ENCODE measurements around the gene GPATCH2.

GPATCH2 gene

DNA sequence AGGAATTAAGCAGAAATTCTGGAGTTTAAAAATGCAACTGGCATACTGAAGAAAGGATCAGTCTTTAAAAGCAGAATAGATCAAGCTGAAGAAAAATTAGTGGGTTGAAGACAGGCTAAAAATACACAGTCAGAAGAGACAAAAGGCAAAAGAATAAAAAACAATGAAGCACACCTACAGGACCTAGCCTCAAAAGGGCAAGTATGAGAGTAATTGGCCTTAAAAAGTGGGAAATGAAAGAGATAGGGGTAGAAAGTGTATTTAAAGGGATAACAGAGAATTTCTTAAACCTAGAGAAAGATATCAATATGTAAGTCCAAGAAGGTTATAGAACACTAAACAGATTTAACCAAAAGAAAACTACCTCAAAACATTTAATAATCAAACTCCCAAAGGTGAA lies 152.4 kb downstream of the GPATCH2 start:
- no peak overlapping the region for H3K4me3 Mint-ChIP-seq
- DNase-seq (ENCODE audit: low spot score in 2 of 2) (no peak), ATAC-seq (ENCODE audit: low read depth) (no peak)
- H3K36me3 Mint-ChIP-seq, result peaks cover 34% of the 10 kb centered on the region
- H3K9me3 Mint-ChIP-seq, result peaks cover 6% of the 10 kb centered on the region
- peaks cover 2% of the 10 kb centered on the region for H3K4me1 Mint-ChIP-seq
- H3K27me3 Mint-ChIP-seq, result no peaks in the 10 kb centered on the region
- no peak overlapping the region for H3K27ac Mint-ChIP-seq

DNA sequence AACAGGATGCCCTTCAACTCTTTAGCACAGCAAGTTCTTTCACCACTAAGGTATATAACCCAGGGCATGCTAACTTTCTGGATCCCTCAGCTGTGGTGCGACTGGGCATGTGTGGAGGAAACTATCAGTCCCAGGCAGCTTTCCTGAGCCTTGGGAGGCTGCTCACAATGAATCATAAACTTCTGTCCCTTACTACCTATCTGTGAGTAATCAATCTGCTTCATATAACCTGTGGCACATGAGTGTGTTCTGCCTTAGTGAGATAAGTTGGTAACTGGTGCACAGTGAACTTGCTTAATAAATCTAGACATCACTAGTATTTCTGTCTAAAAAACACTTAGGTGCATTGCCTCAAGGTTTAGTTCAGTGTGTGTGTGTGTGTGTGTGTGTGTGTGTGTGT lies 158.0 kb downstream of the GPATCH2 start:
- ATAC-seq (ENCODE audit: low read depth), result no peak
- H3K27ac Mint-ChIP-seq, result no peak overlapping the region
- H3K4me1 Mint-ChIP-seq, result peaks cover 2% of the 10 kb centered on the region
- no peak for DNase-seq (ENCODE audit: low spot score in 2 of 2)
- peaks cover 5% of the 10 kb centered on the region for H3K36me3 Mint-ChIP-seq
- no peak overlapping the region for H3K4me3 Mint-ChIP-seq
- no peaks in the 10 kb centered on the region for H3K9me3 Mint-ChIP-seq
- no peaks in the 10 kb centered on the region for H3K27me3 Mint-ChIP-seq

GRCh38 chr1:217471403-217471802 lies 159.5 kb downstream of the GPATCH2 start:
- Mint-ChIP-seq H3K4me3 (no peak overlapping the region), H3K27me3 (no peaks in the 10 kb centered on the region), H3K36me3 (peaks cover 5% of the 10 kb centered on the region), H3K9me3 (no peaks in the 10 kb centered on the region), H3K4me1 (peaks cover 2% of the 10 kb centered on the region), H3K27ac (no peak overlapping the region)
- no peak for DNase-seq (ENCODE audit: low spot score in 2 of 2)
- no peak for ATAC-seq (ENCODE audit: low read depth)

GRCh38 chr1:217469983-217470382 lies 160.9 kb downstream of the GPATCH2 start:
- Mint-ChIP-seq H3K27ac (no peak overlapping the region), H3K4me3 (no peak overlapping the region), H3K4me1 (no peaks in the 10 kb centered on the region), H3K9me3 (peaks cover 4% of the 10 kb centered on the region), H3K36me3 (peaks cover 12% of the 10 kb centered on the region), H3K27me3 (no peaks in the 10 kb centered on the region)
- DNase-seq (ENCODE audit: low spot score in 2 of 2), result no peak
- ATAC-seq (ENCODE audit: low read depth), result no peak

DNA sequence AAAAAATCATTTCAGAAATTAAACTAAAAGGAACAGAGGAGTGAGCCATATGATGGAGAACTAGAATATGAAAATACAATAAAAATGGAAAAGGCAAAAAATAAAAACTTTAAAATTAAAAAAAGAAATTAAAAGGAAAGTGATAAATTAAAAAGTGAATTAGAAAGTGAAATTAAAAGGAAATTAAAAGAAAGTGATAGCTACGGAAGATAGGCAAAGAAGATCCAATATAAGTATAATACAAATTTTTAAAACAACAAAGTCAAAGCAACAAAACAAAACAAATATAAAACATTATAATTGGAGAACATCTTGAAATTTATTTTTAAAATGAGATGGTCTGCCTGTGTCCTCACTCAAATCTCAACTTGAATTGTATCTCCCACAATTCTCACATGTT lies 165.8 kb downstream of the GPATCH2 start:
- Mint-ChIP-seq H3K27me3 (no peaks in the 10 kb centered on the region), H3K9me3 (peaks cover 11% of the 10 kb centered on the region), H3K27ac (no peak overlapping the region), H3K36me3 (peaks cover 19% of the 10 kb centered on the region), H3K4me3 (no peak overlapping the region), H3K4me1 (no peaks in the 10 kb centered on the region)
- DNase-seq (ENCODE audit: low spot score in 2 of 2), result no peak
- no peak for ATAC-seq (ENCODE audit: low read depth)

DNA sequence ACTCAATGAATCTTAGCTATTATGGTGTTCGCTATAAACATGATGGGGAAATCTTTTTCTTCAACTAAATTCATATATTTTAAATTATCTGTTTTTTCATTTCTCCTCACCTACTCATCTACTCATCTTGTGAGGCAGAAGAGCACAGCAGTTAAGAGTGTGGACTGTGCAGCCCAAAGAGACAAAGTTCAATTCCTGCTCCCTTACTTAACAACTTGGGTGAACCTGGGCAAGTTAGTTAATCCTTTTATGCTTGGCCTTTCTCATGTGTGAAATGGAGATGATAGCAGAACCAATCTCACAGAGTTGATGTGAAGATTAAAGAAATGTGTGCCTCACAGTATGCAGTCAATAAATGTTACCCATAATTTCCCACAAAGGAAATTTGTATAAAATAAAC lies 168.2 kb downstream of the GPATCH2 start:
- no peak overlapping the region for H3K4me3 Mint-ChIP-seq
- H3K27ac Mint-ChIP-seq, result no peak overlapping the region
- H3K4me1 Mint-ChIP-seq, result no peaks in the 10 kb centered on the region
- ATAC-seq (ENCODE audit: low read depth) (no peak), DNase-seq (ENCODE audit: low spot score in 2 of 2) (no peak)
- H3K27me3 Mint-ChIP-seq, result no peaks in the 10 kb centered on the region
- peaks cover 21% of the 10 kb centered on the region for H3K36me3 Mint-ChIP-seq
- peaks cover 11% of the 10 kb centered on the region for H3K9me3 Mint-ChIP-seq

- no peak for ATAC-seq (ENCODE audit: low read depth)
- Mint-ChIP-seq H3K4me1 (no peaks in the 10 kb centered on the region), H3K4me3 (no peak overlapping the region), H3K27ac (no peak overlapping the region), H3K9me3 (peaks cover 11% of the 10 kb centered on the region), H3K36me3 (peaks cover 24% of the 10 kb centered on the region), H3K27me3 (no peaks in the 10 kb centered on the region)
- no peak for DNase-seq (ENCODE audit: low spot score in 2 of 2)
Measured at GRCh38 chr1:217462159-217462558, 168.7 kb downstream of the GPATCH2 start.

DNA sequence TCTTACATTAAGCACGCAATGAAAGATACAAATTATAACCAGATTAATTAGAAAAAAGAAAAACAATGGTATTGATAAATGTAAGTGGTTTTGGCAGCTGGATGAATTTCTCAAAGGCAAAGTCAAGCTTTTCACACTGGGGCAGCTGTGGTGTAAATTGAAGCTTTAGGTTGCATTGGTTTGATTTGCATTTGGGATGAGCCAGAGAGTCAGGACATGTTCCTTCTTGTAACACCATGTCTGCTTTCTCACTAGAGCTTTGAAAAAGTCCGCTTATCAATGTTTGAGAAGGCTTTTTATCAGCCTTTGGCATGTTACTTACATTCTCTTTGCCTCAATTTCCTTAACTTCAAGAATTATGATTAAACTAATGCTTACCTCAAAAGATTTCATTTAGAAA lies 173.9 kb downstream of the GPATCH2 start:
- no peak overlapping the region for H3K4me3 Mint-ChIP-seq
- H3K27me3 Mint-ChIP-seq, result no peaks in the 10 kb centered on the region
- H3K27ac Mint-ChIP-seq, result no peak overlapping the region
- no peak for DNase-seq (ENCODE audit: low spot score in 2 of 2)
- H3K4me1 Mint-ChIP-seq, result peaks cover 4% of the 10 kb centered on the region
- ATAC-seq (ENCODE audit: low read depth), result no peak
- no peaks in the 10 kb centered on the region for H3K9me3 Mint-ChIP-seq
- peaks cover 17% of the 10 kb centered on the region for H3K36me3 Mint-ChIP-seq

DNA sequence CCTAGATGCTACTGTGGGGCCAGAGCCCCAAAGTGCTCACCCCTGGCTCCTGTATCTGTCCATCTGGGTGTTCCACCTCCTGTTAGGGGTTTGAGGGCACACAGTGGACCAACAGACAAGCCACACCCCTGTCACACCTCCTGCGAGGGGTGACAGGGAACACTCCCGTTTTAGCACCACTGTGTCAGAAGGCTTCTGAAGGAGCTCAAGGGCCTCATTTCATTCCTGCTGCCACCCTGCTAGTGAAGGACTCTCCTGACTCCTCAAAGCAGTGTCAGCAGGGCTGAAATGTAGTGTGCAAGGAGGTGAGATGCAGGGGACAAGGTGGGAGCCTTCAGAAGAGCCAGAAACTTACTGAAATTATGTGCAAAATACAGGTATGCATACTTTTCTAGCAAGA lies 174.6 kb downstream of the GPATCH2 start:
- no peak for ATAC-seq (ENCODE audit: low read depth)
- Mint-ChIP-seq H3K36me3 (peaks cover 17% of the 10 kb centered on the region), H3K27ac (no peak overlapping the region)

DNA sequence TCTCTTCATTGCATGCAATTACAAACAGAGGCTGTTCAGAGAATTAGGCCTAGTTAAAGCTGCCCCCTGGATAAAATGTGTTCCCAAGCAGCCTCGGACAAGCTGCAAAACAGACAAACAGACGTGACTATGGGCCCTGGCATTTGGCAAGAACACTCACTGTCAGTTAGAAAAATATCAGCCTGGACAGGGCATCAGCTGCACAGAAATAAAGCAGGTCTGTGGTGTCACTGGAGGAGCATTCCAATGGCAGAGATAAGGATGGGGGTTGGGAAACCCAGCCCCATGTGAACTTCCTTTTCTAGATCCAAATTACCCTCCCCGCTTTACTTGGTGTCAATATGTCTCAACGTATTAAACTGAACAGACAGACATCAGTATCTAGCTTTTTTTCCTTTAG lies 177.1 kb downstream of the GPATCH2 start:
- DNase-seq (ENCODE audit: low spot score in 2 of 2) (no peak), ATAC-seq (ENCODE audit: low read depth) (no peak)
- peaks cover 4% of the 10 kb centered on the region for H3K4me1 Mint-ChIP-seq
- no peaks in the 10 kb centered on the region for H3K27me3 Mint-ChIP-seq
- no peak overlapping the region for H3K27ac Mint-ChIP-seq
- no peaks in the 10 kb centered on the region for H3K9me3 Mint-ChIP-seq
- no peak overlapping the region for H3K4me3 Mint-ChIP-seq
- H3K36me3 Mint-ChIP-seq, result peaks cover 22% of the 10 kb centered on the region

More for the DNA sequence above, 174.6 kb downstream of the GPATCH2 start:
- no peak overlapping the region for H3K4me3 Mint-ChIP-seq
- peaks cover 4% of the 10 kb centered on the region for H3K4me1 Mint-ChIP-seq
- H3K27me3 Mint-ChIP-seq, result no peaks in the 10 kb centered on the region
- H3K9me3 Mint-ChIP-seq, result no peaks in the 10 kb centered on the region
- no peak for DNase-seq (ENCODE audit: low spot score in 2 of 2)

- no peak for DNase-seq (ENCODE audit: low spot score in 2 of 2)
- H3K4me1 Mint-ChIP-seq, result no peaks in the 10 kb centered on the region
- no peak overlapping the region for H3K4me3 Mint-ChIP-seq
- H3K27ac Mint-ChIP-seq, result no peak overlapping the region
- H3K9me3 Mint-ChIP-seq, result peaks cover under 1% of the 10 kb centered on the region
- ATAC-seq (ENCODE audit: low read depth), result no peak
- H3K27me3 Mint-ChIP-seq, result no peaks in the 10 kb centered on the region
- H3K36me3 Mint-ChIP-seq, result peaks cover 16% of the 10 kb centered on the region
Measured at GRCh38 chr1:217449370-217449769, 181.5 kb downstream of the GPATCH2 start.

DNA sequence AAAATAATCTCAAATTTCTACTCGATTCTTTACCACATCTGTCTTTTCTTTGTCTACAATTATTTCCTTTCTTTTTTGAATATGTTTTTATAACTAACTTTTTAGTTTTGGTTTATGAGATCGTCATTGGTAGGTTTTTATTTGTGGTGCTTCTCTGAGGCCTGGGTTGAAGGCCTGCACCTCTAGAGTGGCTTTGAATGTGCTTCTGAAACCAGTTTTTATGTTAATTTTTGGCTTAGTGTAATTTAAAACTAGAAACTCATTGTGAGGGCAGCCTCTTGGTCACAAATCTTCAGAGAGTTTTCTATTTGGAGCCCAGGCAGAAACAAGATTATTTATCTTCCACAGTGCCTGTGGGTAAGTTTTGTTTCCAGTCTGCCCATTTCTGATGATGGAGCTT lies 187.0 kb downstream of the GPATCH2 start:
- ATAC-seq (ENCODE audit: low read depth) (no peak), DNase-seq (ENCODE audit: low spot score in 2 of 2) (no peak)
- H3K27me3 Mint-ChIP-seq, result no peaks in the 10 kb centered on the region
- peaks cover 40% of the 10 kb centered on the region for H3K36me3 Mint-ChIP-seq
- no peak overlapping the region for H3K4me3 Mint-ChIP-seq
- no peaks in the 10 kb centered on the region for H3K4me1 Mint-ChIP-seq
- H3K27ac Mint-ChIP-seq, result no peak overlapping the region
- peaks cover 9% of the 10 kb centered on the region for H3K9me3 Mint-ChIP-seq

GRCh38 chr1:217437376-217437775 lies 193.5 kb downstream of the GPATCH2 start:
- no peak for DNase-seq (ENCODE audit: low spot score in 2 of 2)
- Mint-ChIP-seq H3K4me3 (no peak overlapping the region), H3K4me1 (no peaks in the 10 kb centered on the region), H3K36me3 (peaks cover 39% of the 10 kb centered on the region), H3K9me3 (peaks cover 6% of the 10 kb centered on the region), H3K27ac (no peak overlapping the region), H3K27me3 (no peaks in the 10 kb centered on the region)
- no peak for ATAC-seq (ENCODE audit: low read depth)

DNA sequence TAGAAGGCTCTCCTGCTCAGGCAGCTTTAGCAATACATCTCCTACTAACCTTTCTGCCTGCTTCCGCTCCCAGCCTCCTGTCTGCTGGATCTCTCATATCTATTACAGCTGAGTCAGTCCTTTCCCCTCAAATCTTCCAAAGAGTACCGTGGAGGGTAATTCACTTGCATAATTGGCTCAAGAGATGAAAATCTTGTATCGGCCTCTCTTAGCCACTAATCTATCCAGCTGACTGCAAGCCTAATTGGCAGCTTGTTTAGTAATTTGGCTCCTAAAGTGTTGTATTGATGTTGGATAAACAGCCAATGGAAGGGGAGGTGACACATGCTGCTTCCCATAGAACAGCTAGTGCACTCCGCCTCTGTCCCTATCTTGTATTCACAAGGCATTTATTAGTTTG lies 195.7 kb downstream of the GPATCH2 start:
- Mint-ChIP-seq H3K27me3 (no peaks in the 10 kb centered on the region), H3K4me1 (no peaks in the 10 kb centered on the region), H3K27ac (no peak overlapping the region), H3K4me3 (no peak overlapping the region), H3K9me3 (peaks cover 6% of the 10 kb centered on the region), H3K36me3 (peaks cover 34% of the 10 kb centered on the region)
- DNase-seq (ENCODE audit: low spot score in 2 of 2) (no peak), ATAC-seq (ENCODE audit: low read depth) (no peak)

GRCh38 chr1:217433664-217434063 lies 197.2 kb downstream of the GPATCH2 start:
- H3K27me3 Mint-ChIP-seq, result no peaks in the 10 kb centered on the region
- DNase-seq (ENCODE audit: low spot score in 2 of 2) (no peak), ATAC-seq (ENCODE audit: low read depth) (no peak)
- no peaks in the 10 kb centered on the region for H3K9me3 Mint-ChIP-seq
- peaks cover 18% of the 10 kb centered on the region for H3K36me3 Mint-ChIP-seq
- no peak overlapping the region for H3K4me3 Mint-ChIP-seq
- H3K4me1 Mint-ChIP-seq, result no peaks in the 10 kb centered on the region
- no peak overlapping the region for H3K27ac Mint-ChIP-seq

- Mint-ChIP-seq H3K27ac (no peak overlapping the region), H3K4me3 (no peak overlapping the region), H3K4me1 (no peaks in the 10 kb centered on the region), H3K9me3 (no peaks in the 10 kb centered on the region), H3K27me3 (no peaks in the 10 kb centered on the region), H3K36me3 (peaks cover 10% of the 10 kb centered on the region)
- DNase-seq (ENCODE audit: low spot score in 2 of 2) (no peak), ATAC-seq (ENCODE audit: low read depth) (no peak)
Measured at GRCh38 chr1:217432339-217432738, 198.6 kb downstream of the GPATCH2 start.
